Measurements from ENCODE around the gene NKAIN2. TPM values are rescaled to one million over a fixed set of nuclear protein-coding genes. Genes with fewer than 3 reads are reported as not detected.
"Not testable (repeated sequence)": the region's sequence is repeated elsewhere in the genome, so short reads cannot be mapped to it uniquely, and the experiment has no call there.

NKAIN2 gene
- total and polyA plus RNA-seq, 8 donors, result 0.02 to 0.09 TPM; not detected in 6

DNA sequence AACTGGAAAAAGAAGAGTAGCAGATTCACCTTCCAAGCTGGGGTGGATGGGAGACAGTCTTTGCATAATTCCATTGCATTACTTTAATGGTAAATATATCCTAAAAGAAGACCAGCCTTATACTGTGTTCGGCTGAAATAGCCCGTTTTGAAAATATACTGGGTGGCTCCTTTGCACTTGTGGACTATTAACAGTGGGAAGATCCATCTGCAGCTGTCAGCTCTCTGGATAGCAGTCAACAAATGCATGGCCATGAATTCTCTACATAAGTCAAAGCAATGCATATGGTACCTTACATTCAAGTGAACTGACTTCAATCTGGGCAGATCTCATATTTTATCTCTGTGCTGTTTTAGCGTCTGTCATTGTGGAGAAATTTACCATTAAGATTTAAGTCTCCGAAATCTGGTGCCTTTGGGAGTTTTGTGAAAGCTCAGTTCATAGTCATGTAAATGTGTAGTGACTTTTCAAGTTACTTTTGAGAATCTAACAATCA lies 758.0 kb downstream of the NKAIN2 start:
- no peak for FAIRE-seq
- Histone ChIP-seq H3K36me3 (no peaks in the 10 kb centered on the region), H3K4me1 (no peaks in the 10 kb centered on the region), H3K27me3 (no peaks in the 10 kb centered on the region), H3K9me3 (no peaks in the 10 kb centered on the region), H3K4me3 (no peak overlapping the region), H3K27ac (no peak overlapping the region)
- WGBS, 2 donors, result 44 to 62% methylated on average over 4 of the region's 4 CpGs
- no peak for ATAC-seq
- TF ChIP-seq, protein P1, sequence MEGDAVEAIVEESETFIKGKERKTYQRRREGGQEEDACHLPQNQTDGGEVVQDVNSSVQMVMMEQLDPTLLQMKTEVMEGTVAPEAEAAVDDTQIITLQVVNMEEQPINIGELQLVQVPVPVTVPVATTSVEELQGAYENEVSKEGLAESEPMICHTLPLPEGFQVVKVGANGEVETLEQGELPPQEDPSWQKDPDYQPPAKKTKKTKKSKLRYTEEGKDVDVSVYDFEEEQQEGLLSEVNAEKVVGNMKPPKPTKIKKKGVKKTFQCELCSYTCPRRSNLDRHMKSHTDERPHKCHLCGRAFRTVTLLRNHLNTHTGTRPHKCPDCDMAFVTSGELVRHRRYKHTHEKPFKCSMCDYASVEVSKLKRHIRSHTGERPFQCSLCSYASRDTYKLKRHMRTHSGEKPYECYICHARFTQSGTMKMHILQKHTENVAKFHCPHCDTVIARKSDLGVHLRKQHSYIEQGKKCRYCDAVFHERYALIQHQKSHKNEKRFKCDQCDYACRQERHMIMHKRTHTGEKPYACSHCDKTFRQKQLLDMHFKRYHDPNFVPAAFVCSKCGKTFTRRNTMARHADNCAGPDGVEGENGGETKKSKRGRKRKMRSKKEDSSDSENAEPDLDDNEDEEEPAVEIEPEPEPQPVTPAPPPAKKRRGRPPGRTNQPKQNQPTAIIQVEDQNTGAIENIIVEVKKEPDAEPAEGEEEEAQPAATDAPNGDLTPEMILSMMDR (IDR thresholded peaks at IDR 0.05), result no peak
- DNase-seq, result no peak
- intact Hi-C loops (cut with DNase I), result no loop called here

DNA sequence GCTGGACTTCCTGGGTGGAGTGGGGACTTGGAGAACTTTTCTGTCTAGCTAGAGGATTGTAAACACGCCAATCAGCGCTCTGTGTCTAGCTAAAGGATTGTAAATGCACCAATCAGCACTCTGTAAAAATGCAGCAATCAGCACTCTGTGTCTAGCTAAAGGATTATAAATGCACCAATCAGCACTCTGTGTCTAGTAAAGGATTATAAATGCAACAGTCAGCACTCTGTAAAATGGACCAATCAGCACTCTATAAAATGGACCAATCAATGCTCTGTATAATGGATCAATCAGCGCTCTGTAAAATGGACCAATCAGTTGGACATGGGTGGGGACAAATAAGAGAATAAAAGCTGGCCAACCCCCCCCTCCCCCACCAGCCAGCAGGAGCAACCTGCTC lies 760.5 kb downstream of the NKAIN2 start:
- DNase-seq; H3K27me3 ChIP-seq; H3K4me3 ChIP-seq; intact Hi-C loops (cut with DNase I); FAIRE-seq; H3K27ac ChIP-seq; ATAC-seq; H3K36me3 ChIP-seq; H3K4me1 ChIP-seq; H3K9me3 ChIP-seq: not testable (repeated sequence)
- WGBS, 2 donors, result 64 to 83% methylated on average over 3 of the region's 3 CpGs

DNA sequence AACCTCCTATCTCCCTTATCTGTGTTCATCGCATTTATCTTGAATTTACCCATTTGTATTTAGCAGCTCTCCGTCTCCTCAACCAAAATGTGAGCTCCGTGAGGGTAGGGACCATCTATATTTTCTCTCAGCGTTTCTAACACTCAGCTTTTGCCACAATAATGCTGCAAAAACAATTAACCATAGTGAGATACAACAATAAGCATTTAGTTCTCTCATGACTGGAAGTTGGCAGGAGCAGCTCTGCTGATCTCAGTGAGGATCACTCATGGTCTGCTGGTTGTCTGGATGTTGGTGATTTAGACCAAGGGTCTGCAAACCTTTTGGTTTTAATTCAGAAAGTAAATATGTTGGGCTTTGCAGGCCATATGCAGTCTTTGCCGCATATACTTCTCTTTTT lies 763.7 kb downstream of the NKAIN2 start:
- Histone ChIP-seq H3K9me3 (no peaks in the 10 kb centered on the region), H3K27me3 (no peaks in the 10 kb centered on the region), H3K4me1 (no peaks in the 10 kb centered on the region), H3K4me3 (no peak overlapping the region), H3K27ac (no peak overlapping the region), H3K36me3 (no peaks in the 10 kb centered on the region)
- FAIRE-seq (no peak), DNase-seq (no peak), ATAC-seq (no peak)
- intact Hi-C loops (cut with DNase I), result no loop called here
- TF ChIP-seq, protein P1 (IDR thresholded peaks at IDR 0.05), result no peak
- WGBS, 2 donors, result 51 to 65% methylated on average over 5 of the region's 5 CpGs

DNA sequence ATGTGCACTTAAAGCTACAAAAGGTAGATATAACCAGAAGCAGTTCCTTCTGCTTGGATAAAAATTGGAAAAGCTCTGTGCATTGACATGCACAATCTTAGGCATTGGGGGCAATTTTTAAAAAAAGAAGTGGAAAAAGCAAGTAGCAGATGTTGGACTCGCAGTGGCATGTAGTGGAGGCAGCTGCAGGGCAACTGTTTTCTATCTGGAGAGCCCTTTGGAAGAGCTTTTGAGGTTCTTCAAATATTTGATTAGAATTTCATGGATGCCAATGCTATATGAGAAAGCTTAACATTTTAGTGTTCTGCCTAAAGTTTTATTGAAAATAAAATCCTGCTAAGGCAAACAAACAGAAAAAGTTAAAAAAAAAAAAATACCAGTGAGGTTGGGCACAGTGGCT lies 770.3 kb downstream of the NKAIN2 start:
- Histone ChIP-seq H3K9me3 (no peaks in the 10 kb centered on the region), H3K27ac (no peak overlapping the region), H3K4me1 (no peaks in the 10 kb centered on the region), H3K27me3 (no peaks in the 10 kb centered on the region), H3K4me3 (no peak overlapping the region), H3K36me3 (no peaks in the 10 kb centered on the region)
- no peak for DNase-seq
- intact Hi-C loops (cut with DNase I), result no loop called here
- 38 to 57% methylated on average over 1 of the region's 1 CpG for WGBS, 2 donors
- no peak for FAIRE-seq
- TF ChIP-seq, protein P1 (IDR thresholded peaks at IDR 0.05), result no peak
- ATAC-seq, result no peak

DNA sequence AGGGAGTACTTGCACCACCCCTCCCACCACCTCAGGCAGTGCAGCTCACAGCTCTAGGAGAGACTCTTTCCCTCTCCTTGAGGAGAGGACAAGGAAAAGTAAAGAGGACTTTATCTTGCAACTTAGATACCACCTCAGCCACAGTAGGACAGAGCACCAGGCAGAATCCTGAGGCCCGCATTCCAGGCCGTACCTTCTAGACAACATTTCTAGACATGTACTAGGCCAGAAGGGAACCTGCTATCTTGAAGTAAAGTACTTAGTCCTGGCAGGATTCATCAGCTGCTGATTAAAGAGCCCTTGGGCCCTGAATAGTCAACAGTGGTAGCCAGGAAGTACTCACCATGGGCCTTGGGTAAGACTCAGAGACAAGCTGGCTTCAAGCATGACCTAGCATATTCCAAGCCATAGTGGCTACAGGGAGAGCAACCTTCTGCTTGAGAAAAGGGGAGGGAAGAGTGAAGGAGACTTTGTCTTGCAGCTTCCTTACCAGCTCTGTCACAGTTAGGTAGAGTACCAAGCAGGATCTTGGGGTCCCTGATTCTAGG lies 774.1 kb downstream of the NKAIN2 start:
- Histone ChIP-seq H3K27ac (no peak overlapping the region), H3K4me3 (no peak overlapping the region), H3K36me3 (no peaks in the 10 kb centered on the region), H3K27me3 (no peaks in the 10 kb centered on the region), H3K4me1 (no peaks in the 10 kb centered on the region), H3K9me3 (no peaks in the 10 kb centered on the region)
- DNase-seq, result no peak
- 81 to 82% methylated on average over 2 of the region's 2 CpGs for WGBS, 2 donors
- no peak for ATAC-seq
- intact Hi-C loops (cut with DNase I), result no loop called here
- FAIRE-seq, result no peak
- TF ChIP-seq, protein P1 (IDR thresholded peaks at IDR 0.05), result no peak
